Tibial nerve (tissue), 4 donors: ENCODE data around the gene ZNF148.

Experiments
- CTCF ChIP-seq, 5 experiments: fragments of 200-600 bp in 3 of 5; fragments of 450-650 bp in 2 of 5; sonication (generic) in 3 of 5; IDR thresholded peaks; one replicate each; pipeline ENCODE4 v1.5.1; 2016 to 2019; ENCODE audit warnings: antibody characterized with exemption in 5 of 5, mild to moderate bottlenecking in 3 of 5, moderate library complexity in 2 of 5
- EP300 ChIP-seq, 2 donors: sonication (generic); formaldehyde crosslinking; IDR thresholded peaks; one replicate each; pipeline ENCODE4 v1.6.1; 2017; ENCODE audit warnings: antibody characterized with exemption in 2 of 2, mild to moderate bottlenecking in 1 of 2
- POLR2A ChIP-seq, 2 donors: fragments of 450-650 bp; IDR thresholded peaks; one replicate each; pipeline ENCODE4 v1.6.1; 2017; ENCODE audit warnings: antibody characterized with exemption in 2 of 2, mild to moderate bottlenecking in 2 of 2, moderate library complexity in 2 of 2

DNA sequence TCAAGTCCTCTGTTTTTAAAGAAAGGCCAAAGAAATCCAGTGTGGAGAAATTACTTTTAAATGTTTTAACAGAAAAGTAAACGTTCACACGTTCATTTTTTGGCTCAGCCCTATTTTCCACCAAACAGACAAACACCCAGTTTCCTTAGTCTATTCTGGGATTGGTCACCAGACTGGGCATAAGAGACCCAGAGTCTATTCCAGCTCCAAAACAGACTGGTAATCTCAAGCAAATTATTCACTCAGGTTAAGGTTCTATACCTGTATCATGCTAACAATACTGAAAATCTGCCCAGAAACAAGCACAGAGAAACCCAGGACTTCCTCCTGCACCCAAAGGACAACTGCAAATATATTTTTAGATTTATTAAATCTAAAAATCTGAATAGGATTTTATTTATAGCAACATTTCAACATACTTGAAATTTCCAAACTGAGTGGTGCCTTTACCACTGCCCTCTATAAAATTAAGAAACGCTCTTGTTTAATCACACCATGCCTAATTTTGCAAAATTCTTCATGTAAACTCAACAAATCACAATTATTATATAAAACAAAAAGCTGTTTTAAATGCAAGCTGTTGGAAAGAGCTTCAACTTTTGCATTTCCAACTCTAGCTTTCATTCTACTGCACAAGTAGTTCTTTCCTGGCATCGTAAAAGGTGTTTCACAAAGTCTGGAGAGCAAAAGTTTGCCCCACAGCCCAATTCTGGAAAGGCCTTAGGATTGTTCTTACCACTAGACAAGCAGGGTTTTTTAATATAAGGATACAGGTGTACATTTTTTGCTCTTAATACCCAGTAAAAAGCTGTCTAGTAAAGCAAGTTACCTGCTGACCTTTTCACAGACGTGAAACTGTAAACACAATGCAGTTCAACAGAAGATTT lies 18.7 kb downstream of the ZNF148 start:
- TF ChIP-seq POLR2A (IDR thresholded peaks at IDR 0.05) (no peak), CTCF (IDR thresholded peaks at IDR 0.05) (no peak), EP300 (IDR thresholded peaks at IDR 0.05) (no peak)
